ENCODE data around the gene MET. TPM values are rescaled to one million over a fixed set of nuclear protein-coding genes. Genes with fewer than 3 reads are reported as not detected.

MET gene
- total RNA-seq, 6 experiments from 2014 or later: 101 to 149 (median 129) TPM

- no peak overlapping the region for H3K4me3 Mint-ChIP-seq
- H3K36me3 Mint-ChIP-seq (ENCODE audit: low read depth): peaks cover 47% of the 10 kb centered on the region
- TF ChIP-seq, protein P1, sequence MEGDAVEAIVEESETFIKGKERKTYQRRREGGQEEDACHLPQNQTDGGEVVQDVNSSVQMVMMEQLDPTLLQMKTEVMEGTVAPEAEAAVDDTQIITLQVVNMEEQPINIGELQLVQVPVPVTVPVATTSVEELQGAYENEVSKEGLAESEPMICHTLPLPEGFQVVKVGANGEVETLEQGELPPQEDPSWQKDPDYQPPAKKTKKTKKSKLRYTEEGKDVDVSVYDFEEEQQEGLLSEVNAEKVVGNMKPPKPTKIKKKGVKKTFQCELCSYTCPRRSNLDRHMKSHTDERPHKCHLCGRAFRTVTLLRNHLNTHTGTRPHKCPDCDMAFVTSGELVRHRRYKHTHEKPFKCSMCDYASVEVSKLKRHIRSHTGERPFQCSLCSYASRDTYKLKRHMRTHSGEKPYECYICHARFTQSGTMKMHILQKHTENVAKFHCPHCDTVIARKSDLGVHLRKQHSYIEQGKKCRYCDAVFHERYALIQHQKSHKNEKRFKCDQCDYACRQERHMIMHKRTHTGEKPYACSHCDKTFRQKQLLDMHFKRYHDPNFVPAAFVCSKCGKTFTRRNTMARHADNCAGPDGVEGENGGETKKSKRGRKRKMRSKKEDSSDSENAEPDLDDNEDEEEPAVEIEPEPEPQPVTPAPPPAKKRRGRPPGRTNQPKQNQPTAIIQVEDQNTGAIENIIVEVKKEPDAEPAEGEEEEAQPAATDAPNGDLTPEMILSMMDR (IDR thresholded peaks at IDR 0.05): no peak
- no peaks in the 10 kb centered on the region for H3K9me3 Mint-ChIP-seq
- peaks cover 62% of the 10 kb centered on the region for H3K4me1 Mint-ChIP-seq (ENCODE audit: low read depth)
- H3K27ac Mint-ChIP-seq: no peak overlapping the region
- no peak for DNase-seq
- H3K27me3 Mint-ChIP-seq (ENCODE audit: insufficient read depth): no peaks in the 10 kb centered on the region; the same call in 1 of the 2 replicates
Measured at GRCh38 chr7:116730097-116731022, 58.4 kb downstream of the MET start.

DNA sequence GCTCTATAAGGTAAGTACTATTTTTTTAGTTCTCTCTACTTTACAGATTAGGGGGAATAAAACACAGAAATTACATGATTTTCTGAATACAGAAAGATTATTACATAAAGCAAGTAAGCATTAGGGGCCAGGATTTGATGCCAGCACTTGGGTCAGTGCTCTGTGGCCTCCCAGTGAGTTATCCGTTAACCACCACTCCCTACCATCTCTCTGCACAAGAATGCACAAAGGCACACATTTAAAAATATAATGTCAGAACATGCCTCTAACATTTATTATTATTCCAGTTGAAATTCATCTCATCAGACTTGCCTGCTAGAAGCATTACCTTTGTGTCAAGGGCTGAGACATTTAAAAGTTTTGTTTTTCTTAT lies 59.0 kb downstream of the MET start:
- TF ChIP-seq, protein P1 (IDR thresholded peaks at IDR 0.05): no peak
- no peak overlapping the region for H3K4me3 Mint-ChIP-seq
- no peak overlapping the region for H3K27ac Mint-ChIP-seq
- H3K4me1 Mint-ChIP-seq (ENCODE audit: low read depth): peaks cover 69% of the 10 kb centered on the region
- H3K36me3 Mint-ChIP-seq (ENCODE audit: low read depth): peaks cover 51% of the 10 kb centered on the region
- H3K9me3 Mint-ChIP-seq: no peaks in the 10 kb centered on the region
- DNase-seq: no peak
- no peaks in the 10 kb centered on the region; the same call in 1 of the 2 replicates for H3K27me3 Mint-ChIP-seq (ENCODE audit: insufficient read depth)

DNA sequence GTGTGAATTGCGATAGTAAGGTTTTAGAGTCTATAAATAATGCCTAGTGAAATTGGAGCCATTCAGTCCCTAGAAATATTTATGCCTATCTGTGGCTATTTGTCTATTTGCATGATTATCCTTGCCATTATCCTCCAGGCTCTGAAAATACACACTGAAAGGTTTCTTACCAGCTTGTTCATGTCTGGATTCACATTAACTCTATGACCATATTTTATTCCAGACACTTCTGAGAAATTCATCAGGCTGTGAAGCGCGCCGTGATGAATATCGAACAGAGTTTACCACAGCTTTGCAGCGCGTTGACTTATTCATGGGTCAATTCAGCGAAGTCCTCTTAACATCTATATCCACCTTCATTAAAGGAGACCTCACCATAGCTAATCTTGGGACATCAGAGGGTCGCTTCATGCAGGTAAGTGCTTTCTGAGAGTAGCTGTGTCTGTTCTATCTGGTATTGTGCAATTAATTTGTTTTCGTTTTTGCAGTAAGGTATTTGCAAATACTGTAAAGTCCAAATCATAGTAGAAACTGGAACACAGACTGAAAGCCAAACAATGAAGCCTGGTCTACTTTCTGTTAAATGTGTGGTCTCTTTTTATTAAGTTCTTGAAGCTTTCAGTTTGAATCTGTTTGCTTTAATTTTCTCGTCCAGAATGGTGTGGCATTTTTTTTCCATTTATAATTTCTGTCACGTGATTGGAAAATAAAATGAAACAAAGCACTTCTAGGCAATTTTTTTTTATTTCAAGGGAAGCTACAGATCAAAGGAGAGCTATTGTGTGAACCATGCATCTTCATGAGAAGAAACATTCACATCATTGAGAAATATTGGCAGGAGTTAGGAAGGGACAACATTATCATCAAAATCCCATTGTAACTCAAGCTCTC lies 59.7 kb downstream of the MET start:
- Mint-ChIP-seq H3K9me3 (no peaks in the 10 kb centered on the region), H3K27me3 (ENCODE audit: insufficient read depth) (no peaks in the 10 kb centered on the region; the same call in 1 of the 2 replicates), H3K4me1 (ENCODE audit: low read depth) (peaks cover 70% of the 10 kb centered on the region)

DNA sequence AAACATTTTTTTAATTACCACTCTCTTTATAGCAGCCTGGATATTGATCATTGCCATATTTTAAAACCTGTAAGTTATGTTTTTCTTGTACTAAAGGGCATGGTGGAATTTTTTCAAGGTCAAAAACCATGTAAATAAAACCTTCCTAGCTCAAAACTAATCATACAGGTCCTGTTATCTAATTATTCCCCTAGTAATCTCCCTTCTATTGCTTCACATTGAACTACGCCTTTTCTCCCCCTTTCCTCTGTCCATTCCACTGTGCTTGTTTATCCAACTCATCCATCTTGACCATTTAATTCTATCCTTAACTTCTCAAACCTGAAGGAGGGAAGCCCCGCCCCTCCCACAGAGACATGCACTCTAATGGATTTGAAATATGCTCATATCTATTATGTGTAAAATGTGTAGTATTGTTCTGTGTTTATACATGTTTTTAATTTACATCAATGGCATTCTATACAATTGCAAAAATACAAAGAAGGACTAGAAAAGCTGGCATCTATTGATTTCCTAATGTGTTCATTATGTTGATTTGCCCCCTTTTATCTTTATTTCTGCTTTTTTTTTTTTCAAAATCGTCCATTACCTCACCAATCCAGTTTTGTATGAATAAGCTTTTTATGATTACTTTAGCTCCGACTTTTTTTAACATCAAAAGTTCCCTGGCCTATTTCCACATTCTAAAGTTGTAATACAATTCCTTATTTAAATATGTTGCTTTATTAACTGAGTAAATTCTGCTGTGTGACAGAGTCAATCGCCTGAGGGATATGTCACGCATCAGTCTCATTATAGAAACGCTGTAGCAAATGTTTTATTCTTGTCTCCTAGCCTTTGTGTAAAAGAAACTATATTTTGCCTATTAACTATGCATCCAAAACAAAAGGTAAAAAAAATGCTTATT lies 61.0 kb downstream of the MET start:
- Mint-ChIP-seq H3K27ac (no peak overlapping the region), H3K36me3 (ENCODE audit: low read depth) (peaks cover 65% of the 10 kb centered on the region), H3K9me3 (no peaks in the 10 kb centered on the region), H3K27me3 (ENCODE audit: insufficient read depth) (no peaks in the 10 kb centered on the region; the same call in 1 of the 2 replicates), H3K4me1 (ENCODE audit: low read depth) (peaks cover 70% of the 10 kb centered on the region), H3K4me3 (no peak overlapping the region)
- TF ChIP-seq, protein P1 (IDR thresholded peaks at IDR 0.05): no peak
- no peak for DNase-seq

More for the DNA sequence above, 59.7 kb downstream of the MET start:
- no peak overlapping the region for H3K4me3 Mint-ChIP-seq
- DNase-seq: no peak
- TF ChIP-seq, protein P1 (IDR thresholded peaks at IDR 0.05): no peak
- no peak overlapping the region for H3K27ac Mint-ChIP-seq
- peaks cover 53% of the 10 kb centered on the region for H3K36me3 Mint-ChIP-seq (ENCODE audit: low read depth)

Data from HFFc6 (cell line).